DOHH2 (cell line): Measurements from ENCODE around the gene SELENOS.

ENCODE experiments used
- H3F3A ChIP-seq: fragments of 200-600 bp; sonication (generic), shearing (Covaris generic); 2 replicates; pipeline ENCODE4 v1.6.0; 2016; ENCODE audit warnings: antibody characterized with exemption, mild to moderate bottlenecking; ENCODE audit not compliant: control insufficient read depth, insufficient read depth
- H3K27ac ChIP-seq: fragments of 200-600 bp; sonication (generic); 2 replicates; pipeline ENCODE4 v1.5.1; 2014; ENCODE audit warnings: low read depth, mild to moderate bottlenecking, low read length, moderate library complexity
- H3K27me3 ChIP-seq: fragments of 200-600 bp; sonication (generic); 2 replicates; pipeline ENCODE4 v1.6.1; 2014; ENCODE audit warnings: mild to moderate bottlenecking, low read length, mixed read lengths; ENCODE audit not compliant: control insufficient read depth
- H3K36me3 ChIP-seq: fragments of 200-600 bp; sonication (generic); 2 replicates; pipeline ENCODE4 v1.6.1; 2014; ENCODE audit warnings: mild to moderate bottlenecking, low read length, moderate library complexity, mixed read lengths; ENCODE audit not compliant: control insufficient read depth
- H3K4me1 ChIP-seq: fragments of 200-600 bp; sonication (generic); 2 replicates; pipeline ENCODE4 v1.6.1; 2014; ENCODE audit warnings: mild to moderate bottlenecking, low read length, mixed read lengths; ENCODE audit not compliant: control insufficient read depth
- H3K4me2 ChIP-seq: fragments of 200-600 bp; sonication (generic); 2 replicates; pipeline ENCODE4 v1.6.0; 2014; ENCODE audit warnings: mild to moderate bottlenecking, low read length, moderate library complexity
- H3K4me3 ChIP-seq: fragments of 200-600 bp; sonication (generic); 2 replicates; pipeline ENCODE4 v1.5.1; 2014; ENCODE audit warnings: mild to moderate bottlenecking, low read length, mixed read lengths
- H3K79me2 ChIP-seq: fragments of 200-600 bp; sonication (generic); 2 replicates; pipeline ENCODE4 v1.6.1; 2014; ENCODE audit warnings: mild to moderate bottlenecking, low read length, mixed read lengths; ENCODE audit not compliant: control insufficient read depth
- H3K9me2 ChIP-seq: fragments of 200-600 bp; sonication (generic); replicated peaks from 2 replicates; pipeline ENCODE4 v1.6.1; 2014; ENCODE audit warnings: mild to moderate bottlenecking, low read length, mixed read lengths; ENCODE audit not compliant: control insufficient read depth
- H3K9me3 ChIP-seq: fragments of 200-600 bp; sonication (generic); 2 replicates; pipeline ENCODE4 v1.6.1; 2014; ENCODE audit warnings: antibody characterized with exemption, low read length, mixed read lengths; ENCODE audit not compliant: control insufficient read depth, insufficient read depth
- H4K20me1 ChIP-seq: fragments of 200-600 bp; sonication (generic); 2 replicates; pipeline ENCODE4 v1.6.0; 2014; ENCODE audit warnings: low read depth, mild to moderate bottlenecking, antibody characterized with exemption, low read length, moderate library complexity; ENCODE audit not compliant: control insufficient read depth, insufficient read depth
- EZH2phosphoT487 ChIP-seq: fragments of 200-600 bp; sonication (generic); IDR thresholded peaks from 2 replicates; pipeline ENCODE4 v1.6.1; 2017; ENCODE audit warnings: borderline replicate concordance, mild to moderate bottlenecking, antibody characterized with exemption, low read length, moderate library complexity, mixed read lengths
- TF ChIP-seq, protein P1 (sequence below): fragments of 200-600 bp; sonication (generic); IDR thresholded peaks from one replicate; pipeline ENCODE4 v1.5.1; 2014; ENCODE audit warnings: antibody characterized with exemption, mild to moderate bottlenecking, low read depth, low read length; ENCODE audit not compliant: poor library complexity, severe bottlenecking

Gene SELENOS

DNA sequence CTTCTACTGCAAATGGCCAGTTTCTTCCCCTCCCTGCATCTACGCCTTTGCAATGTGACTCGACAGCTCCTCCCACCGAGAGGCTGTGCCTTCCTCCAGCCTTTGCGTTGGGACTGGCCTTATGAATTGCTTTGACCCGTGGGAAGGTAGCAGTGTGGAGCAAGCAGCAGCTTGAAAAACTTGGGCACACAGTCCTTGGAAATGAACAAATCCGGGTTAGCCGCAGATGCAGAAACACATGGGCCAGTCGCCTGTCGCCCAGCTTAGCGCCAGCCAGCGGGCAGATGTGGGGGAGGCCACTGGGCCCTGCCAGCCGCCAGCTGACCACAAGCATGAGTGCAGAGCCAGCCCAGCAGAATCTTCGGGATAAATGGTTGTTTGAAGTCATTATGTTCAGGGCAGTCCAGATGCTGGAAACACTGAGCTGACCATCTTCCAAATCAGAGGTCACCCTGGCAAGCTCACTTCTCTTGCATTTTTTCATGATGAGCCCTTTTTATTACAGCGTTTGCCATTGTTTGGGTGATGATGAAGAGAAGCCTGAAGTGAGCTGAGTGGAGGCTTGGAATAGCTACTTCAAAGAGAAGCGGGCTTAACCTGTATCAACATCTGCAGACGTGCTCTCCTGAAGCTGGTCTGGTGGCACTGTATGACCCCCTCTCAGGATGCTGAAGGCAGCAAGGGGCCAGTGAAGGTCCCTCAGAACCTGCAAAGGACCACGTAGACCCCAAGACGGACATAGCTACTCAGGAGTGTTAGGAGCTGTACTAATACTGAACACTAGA is 9.8 kb downstream of the SELENOS start:
- no peak overlapping the region for H3K4me2 ChIP-seq

DNA sequence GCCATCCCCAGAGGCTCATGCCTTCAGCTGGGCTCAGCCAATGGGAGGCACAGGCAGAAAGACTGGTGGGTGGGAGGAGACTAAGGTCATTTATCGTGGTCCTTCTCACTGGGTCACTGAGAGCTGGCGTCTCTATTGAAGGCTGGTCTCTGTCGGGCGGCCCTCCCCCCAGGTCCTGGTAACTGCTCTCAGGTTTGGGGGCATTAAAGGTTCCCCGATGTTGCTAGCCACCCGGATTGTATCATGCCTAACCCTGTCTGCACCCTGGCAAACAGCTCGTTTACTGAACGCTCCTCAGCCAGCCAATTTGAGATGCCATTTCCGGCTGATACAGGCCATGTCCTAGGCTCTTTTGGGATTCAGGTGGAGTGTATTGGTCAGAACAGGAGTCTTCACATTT is 10.5 kb downstream of the SELENOS start:
- Histone ChIP-seq H3K9me3 (no peaks in the 10 kb centered on the region), H3K27me3 (peaks cover 17% of the 10 kb centered on the region), H3K9me2 (no peaks in the 10 kb centered on the region), H3K4me3 (no peak overlapping the region), H4K20me1 (no peaks in the 10 kb centered on the region), H3K79me2 (no peaks in the 10 kb centered on the region), H3K4me1 (no peaks in the 10 kb centered on the region), H3K36me3 (peaks cover 14% of the 10 kb centered on the region), H3K27ac (no peak overlapping the region), H3K4me2 (no peak overlapping the region), H3F3A (no peaks in the 10 kb centered on the region)
- no peak for TF ChIP-seq EZH2phosphoT487

More for the DNA sequence above, 9.8 kb downstream of the SELENOS start:
- no peaks in the 10 kb centered on the region for H3K9me3 ChIP-seq
- H3K79me2 ChIP-seq, result no peaks in the 10 kb centered on the region
- no peaks in the 10 kb centered on the region for H4K20me1 ChIP-seq
- H3F3A ChIP-seq, result no peaks in the 10 kb centered on the region
- H3K36me3 ChIP-seq, result peaks cover 21% of the 10 kb centered on the region
- H3K4me1 ChIP-seq, result no peaks in the 10 kb centered on the region
- TF ChIP-seq EZH2phosphoT487, result no peak
- TF ChIP-seq, protein P1, sequence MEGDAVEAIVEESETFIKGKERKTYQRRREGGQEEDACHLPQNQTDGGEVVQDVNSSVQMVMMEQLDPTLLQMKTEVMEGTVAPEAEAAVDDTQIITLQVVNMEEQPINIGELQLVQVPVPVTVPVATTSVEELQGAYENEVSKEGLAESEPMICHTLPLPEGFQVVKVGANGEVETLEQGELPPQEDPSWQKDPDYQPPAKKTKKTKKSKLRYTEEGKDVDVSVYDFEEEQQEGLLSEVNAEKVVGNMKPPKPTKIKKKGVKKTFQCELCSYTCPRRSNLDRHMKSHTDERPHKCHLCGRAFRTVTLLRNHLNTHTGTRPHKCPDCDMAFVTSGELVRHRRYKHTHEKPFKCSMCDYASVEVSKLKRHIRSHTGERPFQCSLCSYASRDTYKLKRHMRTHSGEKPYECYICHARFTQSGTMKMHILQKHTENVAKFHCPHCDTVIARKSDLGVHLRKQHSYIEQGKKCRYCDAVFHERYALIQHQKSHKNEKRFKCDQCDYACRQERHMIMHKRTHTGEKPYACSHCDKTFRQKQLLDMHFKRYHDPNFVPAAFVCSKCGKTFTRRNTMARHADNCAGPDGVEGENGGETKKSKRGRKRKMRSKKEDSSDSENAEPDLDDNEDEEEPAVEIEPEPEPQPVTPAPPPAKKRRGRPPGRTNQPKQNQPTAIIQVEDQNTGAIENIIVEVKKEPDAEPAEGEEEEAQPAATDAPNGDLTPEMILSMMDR, result no peak
- no peaks in the 10 kb centered on the region for H3K9me2 ChIP-seq
- H3K4me3 ChIP-seq, result no peak overlapping the region
- no peak overlapping the region for H3K27ac ChIP-seq
- H3K27me3 ChIP-seq, result peaks cover 9% of the 10 kb centered on the region

DNA sequence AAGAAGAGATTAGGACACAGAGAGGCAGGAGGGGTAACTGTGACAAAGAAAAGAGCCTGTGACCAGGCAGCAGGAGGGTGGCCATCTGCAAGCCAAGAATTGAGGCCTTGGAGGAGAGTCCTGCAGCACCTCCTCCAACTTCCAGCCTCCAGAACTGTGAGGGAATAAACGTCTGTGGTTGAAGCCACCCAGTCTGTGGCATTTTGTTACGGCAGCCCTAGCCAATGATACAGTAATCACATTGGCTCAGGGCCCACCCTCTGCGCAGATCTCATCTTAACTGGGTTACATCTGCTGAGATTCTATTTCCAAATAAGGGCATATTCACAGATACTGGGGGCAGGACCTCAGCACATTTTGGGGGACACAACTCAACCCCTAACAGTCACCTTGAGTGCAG is 11.3 kb downstream of the SELENOS start:
- H3K4me3 ChIP-seq, result no peak overlapping the region
- no peaks in the 10 kb centered on the region for H3K79me2 ChIP-seq
- H3K9me3 ChIP-seq, result no peaks in the 10 kb centered on the region
- no peaks in the 10 kb centered on the region for H4K20me1 ChIP-seq
- H3K27ac ChIP-seq, result no peak overlapping the region
- peaks cover 19% of the 10 kb centered on the region for H3K27me3 ChIP-seq
- H3K4me1 ChIP-seq, result no peaks in the 10 kb centered on the region
- H3K36me3 ChIP-seq, result peaks cover 6% of the 10 kb centered on the region
- no peak overlapping the region for H3K4me2 ChIP-seq
- no peaks in the 10 kb centered on the region for H3F3A ChIP-seq
- H3K9me2 ChIP-seq, result no peaks in the 10 kb centered on the region
- TF ChIP-seq, protein P1, result no peak
- no peak for TF ChIP-seq EZH2phosphoT487

DNA sequence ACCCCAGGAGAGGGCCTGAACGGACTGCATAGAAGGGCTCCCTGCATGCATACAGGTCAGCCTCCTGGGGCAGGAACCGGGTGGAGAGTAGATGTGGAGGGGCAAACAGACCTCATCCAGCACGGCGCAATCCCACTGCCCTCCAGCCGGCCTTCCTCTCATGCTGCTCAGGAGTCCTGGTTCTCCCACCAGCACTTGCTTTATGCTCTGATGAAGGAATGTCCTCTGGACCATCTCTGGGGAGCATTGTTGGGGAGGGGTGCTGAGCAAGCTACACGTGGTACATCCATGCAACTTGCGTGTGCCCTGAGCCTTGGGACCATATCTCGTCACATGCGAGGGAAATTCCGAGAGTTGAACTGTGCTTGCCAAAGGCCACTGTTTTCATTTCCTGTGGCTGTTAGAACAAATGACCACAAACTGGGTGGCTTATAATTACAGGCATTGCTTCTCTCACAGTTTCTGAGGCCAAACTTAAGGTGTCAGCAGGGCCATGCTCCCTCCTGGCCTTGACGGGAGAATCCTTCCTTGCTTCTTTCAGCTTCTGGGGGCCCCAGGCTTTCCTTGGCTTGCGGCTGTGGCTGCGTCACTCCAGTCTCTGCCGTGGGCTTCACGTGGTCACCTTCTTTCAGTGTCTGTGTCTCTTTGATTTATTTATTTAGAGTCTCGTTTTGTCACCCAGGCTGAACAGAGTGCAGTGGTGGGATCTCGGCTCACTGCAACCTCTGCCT is 12.2 kb downstream of the SELENOS start:
- H3K4me2 ChIP-seq, result no peak overlapping the region
- peaks cover 19% of the 10 kb centered on the region for H3K27me3 ChIP-seq
- no peak overlapping the region for H3K27ac ChIP-seq
- H3K9me3 ChIP-seq, result no peaks in the 10 kb centered on the region
- H3K4me1 ChIP-seq, result no peaks in the 10 kb centered on the region
- no peaks in the 10 kb centered on the region for H3K9me2 ChIP-seq
- no peak for TF ChIP-seq EZH2phosphoT487
- TF ChIP-seq, protein P1, result no peak
- no peaks in the 10 kb centered on the region for H3K36me3 ChIP-seq
- no peak overlapping the region for H3K4me3 ChIP-seq
- H4K20me1 ChIP-seq, result no peaks in the 10 kb centered on the region
- no peaks in the 10 kb centered on the region for H3F3A ChIP-seq
- H3K79me2 ChIP-seq, result no peaks in the 10 kb centered on the region
